Measurements from ENCODE around the gene IL23R. TPM values are rescaled to one million over a fixed set of nuclear protein-coding genes. Genes with fewer than 3 reads are reported as not detected.

IL23R gene
- polyA plus RNA-seq, 1 experiment = not detected

DNA sequence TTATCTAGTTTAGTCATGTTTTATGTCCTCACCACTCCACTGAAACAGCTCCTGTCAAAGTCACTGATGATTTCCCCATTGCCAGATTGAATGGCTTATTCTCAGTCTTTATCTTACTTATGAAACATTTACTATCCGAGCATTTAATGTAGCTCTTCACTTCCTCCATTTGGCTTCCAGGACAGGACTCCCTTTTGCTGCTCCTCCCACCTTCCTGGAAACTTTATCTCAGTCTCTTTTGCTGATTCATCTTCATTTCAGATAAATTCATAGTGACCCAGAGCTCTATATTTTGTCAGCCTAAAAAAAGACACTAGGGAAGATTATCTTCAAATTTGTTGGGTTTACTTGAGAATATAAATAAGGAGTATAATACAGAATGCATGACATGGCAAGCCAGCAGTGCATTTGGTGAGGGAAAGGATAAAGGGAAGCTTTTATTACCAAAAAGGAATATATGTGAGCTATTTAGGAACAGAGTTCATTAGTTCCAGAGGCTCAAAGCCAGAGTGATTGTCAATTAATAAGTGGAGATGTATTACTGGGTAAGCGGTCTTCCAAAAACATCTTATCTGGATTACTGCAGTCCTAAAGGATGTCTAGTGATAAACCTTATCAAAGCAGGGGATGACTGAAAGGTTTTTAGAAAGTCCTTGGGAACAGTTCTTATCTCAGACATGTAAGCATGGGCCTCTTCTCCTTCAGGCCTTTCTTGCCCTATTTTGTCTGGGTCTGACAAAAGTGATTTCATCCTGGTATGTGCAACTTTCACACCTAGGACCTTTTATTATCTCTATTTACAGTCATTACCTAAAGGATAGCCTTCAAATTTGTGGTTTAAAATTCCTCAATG lies 25.6 kb downstream of the IL23R start:
- Histone ChIP-seq H3K9me3 (ENCODE audit: control insufficient read depth, insufficient read depth, low read length) (no peaks in the 10 kb centered on the region), H3K4me3 (ENCODE audit: low read depth, low read length) (no peak overlapping the region), H3K27ac (ENCODE audit: low read depth, low read length) (no peak overlapping the region), H3K27me3 (ENCODE audit: control insufficient read depth, insufficient read depth, low read length) (peaks cover 3% of the 10 kb centered on the region)
- ChIA-PET CTCF (interaction anchor here (0.7 to 1.7 kb wide), 4 partner anchors 10 to 43 kb away, joined by 3 to 12 read pairs (median 5); no protein-coding TSS in a partner anchor), POLR2A (no interaction called here)
- no peak for DNase-seq (ENCODE audit: low read depth, low spot score)
- TF ChIP-seq, protein P1, sequence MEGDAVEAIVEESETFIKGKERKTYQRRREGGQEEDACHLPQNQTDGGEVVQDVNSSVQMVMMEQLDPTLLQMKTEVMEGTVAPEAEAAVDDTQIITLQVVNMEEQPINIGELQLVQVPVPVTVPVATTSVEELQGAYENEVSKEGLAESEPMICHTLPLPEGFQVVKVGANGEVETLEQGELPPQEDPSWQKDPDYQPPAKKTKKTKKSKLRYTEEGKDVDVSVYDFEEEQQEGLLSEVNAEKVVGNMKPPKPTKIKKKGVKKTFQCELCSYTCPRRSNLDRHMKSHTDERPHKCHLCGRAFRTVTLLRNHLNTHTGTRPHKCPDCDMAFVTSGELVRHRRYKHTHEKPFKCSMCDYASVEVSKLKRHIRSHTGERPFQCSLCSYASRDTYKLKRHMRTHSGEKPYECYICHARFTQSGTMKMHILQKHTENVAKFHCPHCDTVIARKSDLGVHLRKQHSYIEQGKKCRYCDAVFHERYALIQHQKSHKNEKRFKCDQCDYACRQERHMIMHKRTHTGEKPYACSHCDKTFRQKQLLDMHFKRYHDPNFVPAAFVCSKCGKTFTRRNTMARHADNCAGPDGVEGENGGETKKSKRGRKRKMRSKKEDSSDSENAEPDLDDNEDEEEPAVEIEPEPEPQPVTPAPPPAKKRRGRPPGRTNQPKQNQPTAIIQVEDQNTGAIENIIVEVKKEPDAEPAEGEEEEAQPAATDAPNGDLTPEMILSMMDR (IDR thresholded peaks at IDR 0.05; ENCODE audit: low read depth, low read length) = no peak

DNA sequence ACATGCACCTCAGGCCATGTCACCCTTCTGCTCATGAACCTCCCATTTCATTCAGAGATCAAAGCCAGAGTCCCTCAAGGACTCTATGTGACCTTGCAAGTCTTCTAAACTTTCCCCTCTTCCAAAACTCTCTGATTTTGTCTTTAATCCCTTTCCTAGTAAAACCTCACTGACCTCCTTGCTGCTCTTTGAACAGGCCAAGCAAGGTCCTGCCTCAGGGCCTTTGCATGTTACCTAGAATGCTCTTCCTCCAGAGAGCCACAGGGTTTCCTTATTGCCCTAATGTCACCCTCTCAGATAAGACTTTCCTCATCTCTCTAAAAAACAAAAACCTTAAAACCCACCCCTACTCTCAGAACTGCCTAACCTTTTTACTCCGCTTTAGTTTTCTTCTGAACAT lies 26.6 kb downstream of the IL23R start:
- H3K4me3 ChIP-seq (ENCODE audit: low read depth, low read length) = no peak overlapping the region
- ChIA-PET POLR2A (no interaction called here), CTCF (interaction anchor here (1.0 to 1.7 kb wide), 2 partner anchors 19 to 21 kb away, joined by 10 to 12 read pairs; no protein-coding TSS in a partner anchor)
- TF ChIP-seq, protein P1 (IDR thresholded peaks at IDR 0.05; ENCODE audit: low read depth, low read length) = no peak
- H3K9me3 ChIP-seq (ENCODE audit: control insufficient read depth, insufficient read depth, low read length) = no peaks in the 10 kb centered on the region
- no peak for DNase-seq (ENCODE audit: low read depth, low spot score)
- H3K27me3 ChIP-seq (ENCODE audit: control insufficient read depth, insufficient read depth, low read length) = peaks cover 4% of the 10 kb centered on the region
- H3K27ac ChIP-seq (ENCODE audit: low read depth, low read length) = no peak overlapping the region

- no peak overlapping the region for H3K27ac ChIP-seq (ENCODE audit: low read depth, low read length)
- H3K4me3 ChIP-seq (ENCODE audit: low read depth, low read length) = no peak overlapping the region
- no peak for DNase-seq (ENCODE audit: low read depth, low spot score)
- no peaks in the 10 kb centered on the region for H3K9me3 ChIP-seq (ENCODE audit: control insufficient read depth, insufficient read depth, low read length)
- CTCF ChIA-PET = interaction anchor here (1.0 kb wide), 1 partner anchor 18 kb away, joined by 10 read pairs; no protein-coding TSS in a partner anchor
- TF ChIP-seq, protein P1 (IDR thresholded peaks at IDR 0.05; ENCODE audit: low read depth, low read length) = no peak
- H3K27me3 ChIP-seq (ENCODE audit: control insufficient read depth, insufficient read depth, low read length) = peaks cover 4% of the 10 kb centered on the region
- POLR2A ChIA-PET = no interaction called here
Measured at GRCh38 chr1:67193704-67194103, 27.4 kb downstream of the IL23R start.

- DNase-seq (ENCODE audit: low read depth, low spot score) = no peak
- no peak overlapping the region for H3K4me3 ChIP-seq (ENCODE audit: low read depth, low read length)
- H3K27me3 ChIP-seq (ENCODE audit: control insufficient read depth, insufficient read depth, low read length) = peaks cover 4% of the 10 kb centered on the region
- no peaks in the 10 kb centered on the region for H3K9me3 ChIP-seq (ENCODE audit: control insufficient read depth, insufficient read depth, low read length)
- no peak overlapping the region for H3K27ac ChIP-seq (ENCODE audit: low read depth, low read length)
- TF ChIP-seq, protein P1 (IDR thresholded peaks at IDR 0.05; ENCODE audit: low read depth, low read length) = no peak
- POLR2A ChIA-PET = no interaction called here
- CTCF ChIA-PET = interaction anchor here (1.0 kb wide), 1 partner anchor 17 kb away, joined by 10 read pairs; no protein-coding TSS in a partner anchor
Measured at GRCh38 chr1:67194209-67194863, 28.1 kb downstream of the IL23R start.

DNA sequence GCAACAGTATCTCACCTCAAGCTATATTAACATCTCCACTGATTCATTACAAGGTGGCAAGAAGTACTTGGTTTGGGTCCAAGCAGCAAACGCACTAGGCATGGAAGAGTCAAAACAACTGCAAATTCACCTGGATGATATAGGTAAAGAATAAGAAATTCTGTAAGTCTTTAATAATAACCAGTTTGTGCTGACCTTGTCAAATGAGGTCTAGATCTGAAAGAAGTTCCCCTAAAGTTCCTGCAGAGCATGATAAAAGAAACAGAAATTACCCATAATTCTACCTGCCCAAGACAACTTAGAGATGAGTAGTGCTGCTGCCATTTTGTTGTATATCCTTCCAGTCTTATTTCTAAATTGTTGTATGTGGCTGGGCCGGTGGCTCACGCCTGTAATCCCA lies 34.5 kb downstream of the IL23R start:
- Histone ChIP-seq H3K27me3 (ENCODE audit: control insufficient read depth, insufficient read depth, low read length) (peaks cover 5% of the 10 kb centered on the region), H3K27ac (ENCODE audit: low read depth, low read length) (no peak overlapping the region), H3K9me3 (ENCODE audit: control insufficient read depth, insufficient read depth, low read length) (no peaks in the 10 kb centered on the region), H3K4me3 (ENCODE audit: low read depth, low read length) (no peak overlapping the region)
- TF ChIP-seq, protein P1 (IDR thresholded peaks at IDR 0.05; ENCODE audit: low read depth, low read length) = no peak
- no peak for DNase-seq (ENCODE audit: low read depth, low spot score)
- POLR2A ChIA-PET = no interaction called here
- CTCF ChIA-PET = no interaction called here
